Activated T-helper 1 cell treated with Interleukin-2 at 50 U/mL for 16 hours (primary cell): ENCODE data around the gene STX12.
"Not testable (repeated sequence)": the region's sequence is repeated elsewhere in the genome, so short reads cannot be mapped to it uniquely, and the experiment has no call there.

Source experiments
- DNase-seq: peaks from one replicate; pipeline ENCODE4 v3.0.0-alpha.2; 2020; ENCODE audit warnings: low read depth

The STX12 gene

GRCh38 chr1:27868932-27869718 lies 96.1 kb downstream of the STX12 start:
- peak; percentile 61 for DNase-seq

GRCh38 chr1:27869719-27870085 lies 96.7 kb downstream of the STX12 start:
- DNase-seq, result no peak

GRCh38 chr1:27871076-27871475 lies 98.1 kb downstream of the STX12 start:
- DNase-seq, result not testable (repeated sequence)

GRCh38 chr1:27872059-27872801 lies 99.2 kb downstream of the STX12 start, which contains the start of gene THEMIS2:
Gene THEMIS2, plus strand, starts transcription at chr1:27872544. Its CDS starts 28 bp downstream, at chr1:27872572.
- peak; percentile 71 for DNase-seq

- DNase-seq, result no peak
Measured at GRCh38 chr1:27872802-27873551, 100.0 kb downstream of the STX12 start.

GRCh38 chr1:27873671-27874384 lies 100.8 kb downstream of the STX12 start:
- no peak for DNase-seq
